ENCODE results near the gene AFF3.

- TF ChIP-seq CTCF (IDR thresholded peaks at IDR 0.05) (no peak), ZFX (IDR thresholded peaks at IDR 0.05; ENCODE audit: borderline replicate concordance) (no peak)
Observed at GRCh38 chr2:99812426-99812825, 330.0 kb downstream of the AFF3 start.

All from 22Rv1 (cell line).